Endothelial cell of umbilical vein (primary cell): Measurements from ENCODE around the gene MROH2A. TPM values are rescaled to one million over a fixed set of nuclear protein-coding genes. Genes with fewer than 3 reads are reported as not detected.

Experiments used
- BruUV-seq: library from RNA; stranded (reverse); fragments of 400-500 nt; replicated peaks from 2 replicates; lab custom pipeline; 2021; lab: Mats Ljungman, UMichigan
- CTCF ChIA-PET: fragments of 300-600, 350-600 bp; sonication (Branson Sonifier 250); formaldehyde crosslinking; loops from one replicate; lab custom pipeline; 2021; ENCODE audit warnings: antibody characterized with exemption, inconsistent platforms; lab: Charles Lee
- POLR2A ChIA-PET: fragments of 300-600, 350-600 bp; sonication (Branson Sonifier 250); formaldehyde crosslinking; loops from one replicate; lab custom pipeline; 2021; ENCODE audit warnings: antibody characterized with exemption, inconsistent platforms; lab: Charles Lee
- DNase-seq: peaks from one replicate; pipeline ENCODE4 v3.0.0-alpha.2; 2011; ENCODE audit warnings: low read depth, low spot score
- FAIRE-seq: peaks from 2 replicates; lab custom pipeline; 2011; peaks lifted over from hg19 to GRCh38; lab: Jason Lieb, UNC
- H2AFZ ChIP-seq: 2 replicates; pipeline ENCODE4 v1.6.0; 2012; ENCODE audit warnings: low read depth, low read length, control low read depth, inconsistent platforms
- H3K27ac ChIP-seq: 2 replicates; pipeline ENCODE4 v1.5.1; 2011; ENCODE audit warnings: low read depth, mild to moderate bottlenecking, control low read depth, low read length, moderate library complexity; ENCODE audit not compliant: insufficient read depth
- H3K27me3 ChIP-seq, 2 experiments: 2 replicates each; pipeline versions ENCODE4 v1.6.0 to v1.6.1; 2011; ENCODE audit warnings: low read length in 2 of 2, mixed read lengths in 1 of 2; ENCODE audit not compliant: control insufficient read depth in 2 of 2, insufficient read depth in 2 of 2
- H3K36me3 ChIP-seq, 2 experiments: 2 replicates in 1 of 2; 3 replicates in 1 of 2; pipeline ENCODE4 v1.5.1; 2011; ENCODE audit warnings: low read length in 2 of 2, mild to moderate bottlenecking in 1 of 2, moderate library complexity in 1 of 2; ENCODE audit not compliant: control insufficient read depth in 2 of 2, insufficient read depth in 2 of 2; ENCODE audit errors: extremely low read depth in 1 of 2
- H3K4me1 ChIP-seq: 3 replicates; pipeline ENCODE4 v1.5.1; 2011; ENCODE audit warnings: mild to moderate bottlenecking, low read length; ENCODE audit not compliant: control insufficient read depth, insufficient read depth; ENCODE audit errors: extremely low read depth
- H3K4me2 ChIP-seq: 2 replicates; pipeline ENCODE4 v1.6.1; 2011; ENCODE audit warnings: low read length, control low read depth, mixed read lengths; ENCODE audit not compliant: insufficient read depth
- H3K4me3 ChIP-seq, 3 experiments: fragments of 200-600 bp in 1 of 3; sonication (generic), shearing (Covaris generic) in 1 of 3; replicated peaks in 1 of 3; 2 replicates each; pipeline ENCODE4 v1.5.1; 2011 to 2016; ENCODE audit warnings: control low read depth in 3 of 3, low read length in 3 of 3, mild to moderate bottlenecking in 2 of 3, inconsistent platforms in 1 of 3, low read depth in 1 of 3, moderate library complexity in 1 of 3; ENCODE audit not compliant: insufficient read depth in 1 of 3
- H3K79me2 ChIP-seq: 2 replicates; pipeline ENCODE4 v1.6.0; 2012; ENCODE audit warnings: low read length, inconsistent platforms; ENCODE audit not compliant: control insufficient read depth, insufficient read depth
- H3K9ac ChIP-seq: replicated peaks from 2 replicates; pipeline ENCODE3; 2011; ENCODE audit warnings: low read length, control low read depth; ENCODE audit not compliant: insufficient read depth; ENCODE audit errors: extremely low read depth
- H3K9me1 ChIP-seq: replicated peaks from 3 replicates; pipeline ENCODE4 v1.6.0; 2011; ENCODE audit warnings: mild to moderate bottlenecking, low read length; ENCODE audit not compliant: control insufficient read depth, insufficient read depth; ENCODE audit errors: extremely low read depth
- H3K9me3 ChIP-seq: replicated peaks from 2 replicates; pipeline ENCODE4 v1.5.1; 2012; ENCODE audit warnings: low read length, inconsistent platforms; ENCODE audit not compliant: control insufficient read depth, insufficient read depth
- H4K20me1 ChIP-seq: replicated peaks from 2 replicates; pipeline ENCODE3; 2011; ENCODE audit warnings: mild to moderate bottlenecking, low read length; ENCODE audit not compliant: control insufficient read depth, insufficient read depth; ENCODE audit errors: extremely low read depth
- CTCF ChIP-seq, 2 donors: IDR thresholded peaks; 1 replicate in 1 of 2; 2 replicates in 1 of 2; pipeline ENCODE4 v1.5.1; 2011; ENCODE audit warnings: low read length in 2 of 2, mild to moderate bottlenecking in 2 of 2, moderate library complexity in 2 of 2, control low read depth in 1 of 2, inconsistent platforms in 1 of 2, low read depth in 1 of 2; ENCODE audit not compliant: insufficient read depth in 1 of 2; ENCODE audit errors: extremely low read depth in 1 of 2
- EZH2 ChIP-seq: IDR thresholded peaks from 2 replicates; pipeline ENCODE4 v1.6.1; 2012; ENCODE audit warnings: borderline replicate concordance, low read depth, mild to moderate bottlenecking, moderate library complexity, low read length, inconsistent platforms; ENCODE audit not compliant: severe bottlenecking
- FOS ChIP-seq: IDR thresholded peaks from 2 replicates; pipeline ENCODE4 v1.6.1; 2011; ENCODE audit warnings: mild to moderate bottlenecking, low read length, moderate library complexity, borderline replicate concordance; ENCODE audit not compliant: insufficient read depth
- GATA2 ChIP-seq: IDR thresholded peaks from 2 replicates; pipeline ENCODE4 v1.7.0; 2011; ENCODE audit warnings: low read depth, mild to moderate bottlenecking, moderate library complexity, mixed read lengths, low read length; ENCODE audit not compliant: insufficient read length, insufficient read depth
- JUN ChIP-seq: IDR thresholded peaks from 2 replicates; pipeline ENCODE4 v1.6.1; 2011; ENCODE audit warnings: borderline replicate concordance, low read depth; ENCODE audit not compliant: insufficient read length, insufficient read depth
- MAX ChIP-seq: IDR thresholded peaks from 2 replicates; pipeline ENCODE4 v1.6.1; 2011; ENCODE audit not compliant: insufficient read depth, insufficient read length
- MYC ChIP-seq: IDR thresholded peaks from one replicate; pipeline ENCODE4 v1.6.1; 2011; ENCODE audit warnings: mild to moderate bottlenecking, low read depth, low read length
- POLR2A ChIP-seq: IDR thresholded peaks from 2 replicates; pipeline ENCODE4 v1.6.1; 2012; ENCODE audit warnings: low read depth, mild to moderate bottlenecking, control low read depth, low read length
- POLR2AphosphoS5 ChIP-seq: IDR thresholded peaks from 2 replicates; pipeline ENCODE4 v1.6.1; 2012; ENCODE audit warnings: low read depth, mild to moderate bottlenecking, control low read depth, low read length, moderate library complexity; ENCODE audit not compliant: insufficient read depth
- dilution Hi-C: fragments of 300-500 bp; cut with MboI; formaldehyde crosslinking; loops from one replicate; pipeline ENCODE4 v1.15.0; 2019; ENCODE audit warnings: low sequenced_read_pairs; ENCODE audit not compliant: extremely low pct_ligation_motif_present
- intact Hi-C: fragments of 100-400 bp; cut with micrococcal nuclease; formaldehyde crosslinking; loops from one replicate; pipeline ENCODE4 v1.10.0; 2022
- polyA plus RNA-seq, 4 experiments: library from polyadenylated mRNA; depleted of rRNA in 3 of 4; stranded (reverse) in 3 of 4; unstranded in 1 of 4; fragments of >200 nt; gene quantifications; 2 replicates each; pipeline versions ENCODE4 v1.2.1 to v1.2.3, GENCODE V29; 2011 to 2012; ENCODE audit warnings: missing spikeins in 1 of 4
- total RNA-seq: library from RNA; stranded (reverse); gene quantifications from 2 replicates; pipeline ENCODE4 v1.2.3, GENCODE V29; 2021

Gene MROH2A
- total and polyA plus RNA-seq, 2 donors (not counting 3 experiments of a cell fraction or from before 2014, with no cell fraction given): not detected

- H3K27me3 ChIP-seq: no peaks in the 10 kb centered on the region
- POLR2A ChIA-PET: no interaction called here
- intact Hi-C loops: no loop called here
- H3K27ac ChIP-seq: no peak overlapping the region
- H4K20me1 ChIP-seq: no peaks in the 10 kb centered on the region
- CTCF ChIA-PET: no interaction called here
- no peaks in the 10 kb centered on the region for H3K79me2 ChIP-seq
- no TSS peak for BruUV-seq
- no peaks in the 10 kb centered on the region for H3K4me1 ChIP-seq
- no peak overlapping the region for H3K4me2 ChIP-seq
- no peak overlapping the region for H2AFZ ChIP-seq
- no peaks in the 10 kb centered on the region for H3K36me3 ChIP-seq
- no peak overlapping the region for H3K9ac ChIP-seq
- H3K9me3 ChIP-seq: no peaks in the 10 kb centered on the region
- DNase-seq (no peak), FAIRE-seq (no peak)
- no peaks in the 10 kb centered on the region for H3K9me1 ChIP-seq
- TF ChIP-seq MAX (no peak), GATA2 (no peak), MYC (no peak), EZH2 (no peak), CTCF (IDR thresholded peaks at IDR 0.05; ENCODE audit: extremely low read depth in 1 of 2, insufficient read depth in 1 of 2, low read depth in 1 of 2, low read length in 2 of 2) (no peak), POLR2AphosphoS5 (no peak), FOS (no peak), POLR2A (no peak), JUN (no peak)
- H3K4me3 ChIP-seq: no peak overlapping the region
- dilution Hi-C loops: no loop called here
Measured at GRCh38 chr2:233754872-233755611, 23.1 kb upstream of the MROH2A start.
